GM10248 (cell line): Measurements from ENCODE around the gene EIF2S2.

Source experiments
- CTCF ChIA-PET: fragments of 300-600 bp; sonication (Branson Sonifier 250); formaldehyde crosslinking; extraction: SDS; loops from one replicate; lab custom pipeline; 2021; ENCODE audit warnings: antibody characterized with exemption; lab: Yijun Ruan, JAX
- POLR2A ChIA-PET: fragments of 350-650 bp; sonication (Branson Sonifier 250); formaldehyde crosslinking; extraction: SDS; loops from one replicate; lab custom pipeline; 2020; ENCODE audit warnings: antibody characterized with exemption; lab: Yijun Ruan, JAX
- DNase-seq: peaks from one replicate; pipeline ENCODE4 v3.0.0; 2012; ENCODE audit errors: extremely low spot score
- TF ChIP-seq, protein P1 (sequence below): IDR thresholded peaks from 2 replicates; pipeline ENCODE4 v1.5.1; 2012; ENCODE audit warnings: mild to moderate bottlenecking, low read depth; ENCODE audit errors: extremely low read depth, missing control alignments, control extremely low read depth

Gene EIF2S2

GRCh38 chr20:34068001-34068400, 44.0 kb downstream of the EIF2S2 start:
- no peak for DNase-seq
- ChIA-PET POLR2A (interaction anchor here (0.5 kb wide), 1 partner anchor 55 kb away, joined by 6 read pairs; no protein-coding TSS in a partner anchor), CTCF (interaction anchor here (0.6 to 5.4 kb wide), 16 partner anchors 8 to 274 kb away, joined by 3 to 35 read pairs (median 4); no protein-coding TSS in a partner anchor)
- TF ChIP-seq, protein P1, sequence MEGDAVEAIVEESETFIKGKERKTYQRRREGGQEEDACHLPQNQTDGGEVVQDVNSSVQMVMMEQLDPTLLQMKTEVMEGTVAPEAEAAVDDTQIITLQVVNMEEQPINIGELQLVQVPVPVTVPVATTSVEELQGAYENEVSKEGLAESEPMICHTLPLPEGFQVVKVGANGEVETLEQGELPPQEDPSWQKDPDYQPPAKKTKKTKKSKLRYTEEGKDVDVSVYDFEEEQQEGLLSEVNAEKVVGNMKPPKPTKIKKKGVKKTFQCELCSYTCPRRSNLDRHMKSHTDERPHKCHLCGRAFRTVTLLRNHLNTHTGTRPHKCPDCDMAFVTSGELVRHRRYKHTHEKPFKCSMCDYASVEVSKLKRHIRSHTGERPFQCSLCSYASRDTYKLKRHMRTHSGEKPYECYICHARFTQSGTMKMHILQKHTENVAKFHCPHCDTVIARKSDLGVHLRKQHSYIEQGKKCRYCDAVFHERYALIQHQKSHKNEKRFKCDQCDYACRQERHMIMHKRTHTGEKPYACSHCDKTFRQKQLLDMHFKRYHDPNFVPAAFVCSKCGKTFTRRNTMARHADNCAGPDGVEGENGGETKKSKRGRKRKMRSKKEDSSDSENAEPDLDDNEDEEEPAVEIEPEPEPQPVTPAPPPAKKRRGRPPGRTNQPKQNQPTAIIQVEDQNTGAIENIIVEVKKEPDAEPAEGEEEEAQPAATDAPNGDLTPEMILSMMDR = no peak

GRCh38 chr20:34066476-34067090, 45.5 kb downstream of the EIF2S2 start:
- ChIA-PET POLR2A (no interaction called here), CTCF (interaction anchor here (1.3 to 4.2 kb wide), 2 partner anchors 13 to 15 kb away, joined by 3 to 23 read pairs; no protein-coding TSS in a partner anchor)
- DNase-seq = no peak
- TF ChIP-seq, protein P1 = no peak

- ChIA-PET CTCF (interaction anchor here (0.9 to 1.3 kb wide), 4 partner anchors 16 to 206 kb away, joined by 3 read pairs; no protein-coding TSS in a partner anchor), POLR2A (no interaction called here)
- TF ChIP-seq, protein P1 = no peak
- no peak for DNase-seq
Observed at GRCh38 chr20:34065260-34065659, 46.8 kb downstream of the EIF2S2 start.

DNA sequence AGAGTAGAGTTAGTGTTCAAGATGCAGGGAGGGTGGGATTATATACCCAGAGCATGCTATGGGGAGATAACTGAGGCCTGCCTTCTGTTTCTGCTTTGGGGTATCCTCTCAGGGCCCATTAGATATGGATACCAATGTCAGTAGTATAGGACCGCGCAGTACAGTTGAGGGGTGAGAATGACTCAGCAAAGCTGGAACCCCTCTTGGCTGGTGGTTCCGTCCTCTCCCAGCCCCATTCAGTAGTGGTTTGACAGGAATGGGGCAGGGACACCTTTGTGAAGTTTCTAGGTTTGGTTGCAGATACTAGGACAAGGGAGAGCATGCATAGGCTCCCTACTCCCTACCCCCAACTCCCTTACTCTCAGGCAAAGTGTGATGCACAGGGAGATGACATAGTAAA, 47.8 kb downstream of the EIF2S2 start:
- POLR2A ChIA-PET = no interaction called here

GRCh38 chr20:34062570-34063482, 49.2 kb downstream of the EIF2S2 start:
- no peak for DNase-seq
- TF ChIP-seq, protein P1 = no peak
- POLR2A ChIA-PET = no interaction called here
- CTCF ChIA-PET = interaction anchor here (0.8 to 2.2 kb wide), 5 partner anchors 11 to 55 kb away, joined by 3 to 13 read pairs (median 4); no protein-coding TSS in a partner anchor

More for the DNA sequence above, 47.8 kb downstream of the EIF2S2 start:
- DNase-seq = no peak
- TF ChIP-seq, protein P1 = no peak
- CTCF ChIA-PET = interaction anchor here (1.0 to 1.3 kb wide), 2 partner anchors 13 to 201 kb away, joined by 3 to 4 read pairs; no protein-coding TSS in a partner anchor

- POLR2A ChIA-PET = no interaction called here
- DNase-seq = peak; percentile 37
- TF ChIP-seq, protein P1 = no peak
- CTCF ChIA-PET = interaction anchor here (1.4 to 3.0 kb wide), 3 partner anchors 8 to 16 kb away, joined by 8 to 13 read pairs (median 13); no protein-coding TSS in a partner anchor
Observed at GRCh38 chr20:34061695-34062094, 50.3 kb downstream of the EIF2S2 start.
